Globus pallidus (tissue), 1 donor: ENCODE data around the gene LRIT3.

ENCODE experiments used
- DNase-seq: peaks from one replicate; pipeline ENCODE4 v3.0.0-alpha.2; 2015; ENCODE audit warnings: low spot score

The LRIT3 gene

DNA sequence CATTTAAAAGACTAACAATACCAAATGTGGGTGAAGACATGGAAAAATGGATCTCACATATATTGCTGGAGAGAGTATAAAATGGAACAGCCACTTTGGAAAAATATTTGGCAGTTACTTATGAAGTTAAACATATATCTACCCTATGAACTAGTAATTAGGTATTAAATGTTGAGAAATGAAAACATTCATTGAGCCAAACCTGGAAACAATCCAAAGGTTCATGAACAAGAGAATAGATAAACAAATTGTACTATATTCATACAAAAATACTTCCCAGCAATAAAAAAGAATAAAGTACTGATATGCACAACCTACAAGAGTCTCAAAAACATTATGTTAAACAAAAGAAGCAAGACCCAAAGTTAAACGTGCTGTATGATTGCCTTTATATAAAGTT, 60.8 kb downstream of the LRIT3 start:
- no peak for DNase-seq

DNA sequence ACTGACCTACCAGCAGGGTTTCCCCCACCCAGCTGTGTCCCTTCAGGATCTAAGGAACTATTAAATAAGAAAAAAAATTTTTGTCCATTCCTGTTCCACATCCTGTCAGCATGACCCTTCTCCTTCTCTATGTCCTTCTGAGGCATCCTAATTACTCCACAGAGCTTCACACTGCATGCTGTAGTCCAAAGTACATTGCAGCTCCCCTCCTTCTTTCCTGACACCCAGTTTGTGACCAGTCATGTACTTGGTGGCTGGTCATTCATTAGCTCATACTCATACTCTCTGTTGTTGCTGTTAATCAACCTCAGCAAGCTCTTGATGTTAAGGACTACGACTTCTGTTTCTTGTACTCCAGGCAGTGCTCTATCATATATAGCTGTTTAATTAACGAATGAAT, 62.3 kb downstream of the LRIT3 start:
- DNase-seq: no peak

DNA sequence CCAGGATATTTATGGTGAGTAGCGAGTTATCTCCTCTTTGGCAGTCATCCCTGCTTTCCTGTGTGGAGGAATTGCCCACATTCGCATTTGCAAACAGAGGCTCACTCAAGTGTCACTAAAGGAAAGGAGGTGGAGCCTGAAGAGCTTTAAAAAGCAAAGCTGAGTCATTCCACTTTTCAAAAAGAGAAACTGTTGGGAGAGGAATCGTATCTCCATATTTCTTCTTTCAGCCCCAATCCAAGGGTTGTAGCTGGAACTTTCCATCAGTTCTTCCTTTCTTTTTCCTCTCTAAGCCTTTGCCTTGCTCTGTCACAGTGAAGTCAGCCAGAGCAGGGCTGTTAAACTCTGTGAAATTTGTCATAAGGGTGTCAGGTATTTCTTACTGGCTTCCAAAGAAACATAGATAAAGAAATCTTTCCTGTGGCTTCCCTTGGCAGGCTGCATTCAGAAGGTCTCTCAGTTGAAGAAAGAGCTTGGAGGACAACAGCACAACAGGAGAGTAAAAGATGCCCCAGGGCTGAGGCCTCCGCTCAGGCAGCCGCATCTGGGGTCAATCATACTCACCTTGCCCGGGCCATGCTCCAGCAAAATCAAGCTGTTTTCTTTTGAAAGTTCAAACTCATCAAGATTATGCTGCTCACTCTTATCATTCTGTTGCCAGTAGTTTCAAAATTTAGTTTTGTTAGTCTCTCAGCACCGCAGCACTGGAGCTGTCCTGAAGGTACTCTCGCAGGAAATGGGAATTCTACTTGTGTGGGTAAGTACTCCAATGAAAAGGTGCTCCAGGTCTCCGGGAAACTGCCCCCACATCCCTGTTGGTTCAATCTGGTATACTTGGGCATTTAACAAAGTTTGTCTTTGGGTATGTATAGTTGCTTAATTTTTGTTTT, 65.0 kb downstream of the LRIT3 start, which contains the start of gene EGF:
Gene EGF (plus strand): TSS at position 178 of the 890 bp plus-strand sequence. CDS start 453 bp downstream, at position 631.
- DNase-seq: no peak

DNA sequence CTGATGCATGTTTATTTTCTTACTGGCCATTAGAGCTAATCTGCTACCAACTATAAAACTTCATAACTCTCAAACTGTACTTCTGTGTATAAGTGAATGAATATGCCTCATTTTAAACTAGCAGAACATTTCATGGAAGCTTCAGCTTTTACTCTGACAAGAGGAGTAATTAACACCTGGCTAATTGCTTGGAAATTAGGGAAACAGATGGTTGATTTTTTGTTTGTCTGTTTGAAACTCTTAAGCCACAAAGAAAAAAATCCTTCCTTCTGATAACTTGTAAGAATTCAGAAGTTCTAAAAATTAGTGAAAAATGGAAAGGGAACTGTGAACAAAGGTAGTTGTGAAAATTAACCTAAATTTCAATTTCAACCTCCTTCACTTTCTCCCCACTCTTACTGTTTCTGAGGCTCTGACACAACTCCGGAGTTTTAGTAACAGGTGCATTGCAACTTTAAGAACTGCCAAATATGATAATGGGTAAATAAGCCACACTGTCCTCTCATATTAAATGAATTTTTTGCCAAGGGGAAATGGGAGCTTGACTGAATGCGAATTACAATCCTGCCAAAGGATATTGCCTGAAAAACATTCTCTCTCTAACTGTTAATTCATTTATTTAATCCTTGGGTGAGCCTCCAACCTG, 65.8 kb downstream of the LRIT3 start:
- DNase-seq: no peak

DNA sequence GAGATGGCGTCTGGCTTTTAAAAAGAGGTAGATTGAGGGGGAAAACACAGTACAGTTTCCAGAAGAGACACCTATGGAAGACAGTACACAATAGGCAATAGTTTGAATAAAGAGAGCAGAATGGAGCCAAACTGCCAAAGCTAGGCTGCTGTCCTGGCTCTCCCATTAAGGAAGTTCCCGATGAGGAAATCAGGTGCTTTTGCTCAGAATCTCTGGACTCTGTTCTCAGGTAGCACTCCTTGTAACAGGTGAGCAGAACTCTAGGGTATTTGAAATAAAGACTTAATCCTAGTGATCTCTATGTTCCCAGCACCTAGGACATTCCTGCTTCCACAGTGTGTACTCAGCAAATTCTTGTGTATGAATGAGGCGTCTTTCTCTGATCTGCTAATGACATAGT, 66.4 kb downstream of the LRIT3 start:
- no peak for DNase-seq

DNA sequence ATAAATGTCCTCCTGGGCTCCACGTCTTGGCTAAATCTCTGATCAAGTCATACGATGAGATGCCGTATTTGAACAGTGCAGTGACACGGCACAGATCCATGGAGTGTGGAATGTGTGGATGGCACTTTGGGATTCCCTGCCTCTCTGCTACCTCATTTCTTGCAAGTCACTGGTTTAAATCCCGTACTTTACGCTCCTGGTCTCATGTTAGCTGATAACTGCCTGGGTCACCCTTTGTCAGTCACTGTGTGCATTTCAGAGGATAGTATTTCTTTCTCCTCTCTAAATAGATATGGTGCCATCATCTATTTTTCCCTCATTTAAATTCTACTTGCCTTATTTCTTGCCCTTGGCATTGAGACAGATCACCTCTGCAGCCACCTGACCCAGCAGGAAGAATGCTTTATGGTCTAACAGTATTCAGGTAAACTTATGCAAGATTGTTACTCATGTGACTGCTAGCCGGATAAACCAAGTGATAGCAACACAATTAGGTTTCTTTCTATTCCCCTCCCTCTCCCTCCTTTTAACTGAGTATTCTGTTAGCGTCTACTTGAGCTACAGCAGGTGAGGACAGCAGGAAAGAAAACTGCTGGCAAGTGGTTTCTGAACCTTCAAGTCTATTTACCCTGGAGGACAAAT, 67.6 kb downstream of the LRIT3 start:
- DNase-seq: no peak

DNA sequence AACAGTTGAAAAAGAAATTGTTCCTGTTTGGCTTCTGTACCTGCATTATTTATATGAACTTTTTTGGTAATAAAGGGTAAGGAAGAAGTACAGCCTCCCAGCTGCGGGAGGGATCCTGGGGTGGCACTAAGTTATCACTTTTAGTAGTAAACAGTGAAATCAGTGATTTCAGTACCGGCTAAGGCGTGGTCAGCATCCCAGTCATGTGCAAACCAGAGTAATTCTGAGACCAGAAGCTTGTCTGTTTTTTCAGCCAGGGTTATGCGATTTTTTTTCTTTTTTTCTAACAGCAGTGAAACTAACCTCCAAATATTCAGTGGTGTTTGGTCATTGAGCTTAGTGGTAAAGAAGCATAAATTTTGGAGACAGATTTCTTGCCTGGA, 68.1 kb downstream of the LRIT3 start:
- DNase-seq: no peak

DNA sequence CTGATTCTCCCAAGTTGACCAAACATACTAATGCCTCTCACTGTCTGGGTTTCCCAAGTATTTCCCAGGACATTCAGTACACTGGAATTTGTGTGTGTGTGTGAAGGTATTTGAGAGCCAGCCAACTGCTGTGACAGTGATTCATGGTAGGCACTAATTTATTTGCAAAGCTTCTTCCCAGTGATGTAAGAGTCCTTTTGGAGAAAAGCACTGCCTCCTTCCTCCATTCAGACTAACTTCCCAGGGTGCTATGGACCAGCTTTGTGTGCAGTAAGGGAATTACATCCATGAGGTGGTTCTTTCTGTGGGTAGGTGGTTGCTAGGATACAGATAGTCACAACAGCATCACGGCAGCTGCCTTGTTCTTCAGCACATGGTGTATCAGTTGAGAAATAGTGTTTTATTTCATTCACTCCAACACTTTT, 73.5 kb downstream of the LRIT3 start:
- no peak for DNase-seq
